ENCODE results near the gene PEX3.
"Not testable (repeated sequence)": the region's sequence is repeated elsewhere in the genome, so short reads cannot be mapped to it uniquely, and the experiment has no call there.

The PEX3 gene

DNA sequence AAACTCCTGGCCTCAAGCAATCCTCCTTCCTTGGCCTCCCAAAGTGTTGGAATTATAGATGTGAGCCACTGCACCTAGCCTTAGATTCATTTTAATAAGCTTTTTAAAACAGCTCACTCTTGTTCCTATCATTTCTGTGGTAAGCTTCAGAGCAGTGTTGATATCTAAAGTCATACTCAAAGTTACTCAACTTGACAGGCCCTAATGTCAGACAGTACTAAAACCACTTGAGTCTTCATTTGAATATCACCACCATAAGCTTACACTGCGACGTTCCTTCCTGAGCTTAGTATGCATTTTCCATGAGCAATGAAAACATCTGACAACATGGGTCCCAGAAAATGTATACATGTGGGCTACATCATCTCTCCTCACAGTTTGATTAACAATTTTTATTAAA is 54.9 kb downstream of the PEX3 start:
- Histone ChIP-seq H3K27me3 (ENCODE audit: control insufficient read depth, insufficient read depth, low read length, poor library complexity, severe bottlenecking) (no peaks in the 10 kb centered on the region), H3K4me1 (ENCODE audit: control insufficient read depth, insufficient read depth, low read length) (no peaks in the 10 kb centered on the region), H3K27ac (ENCODE audit: insufficient read depth, low read depth, low read length, poor library complexity, severe bottlenecking) (no peak overlapping the region), H3K9me3 (ENCODE audit: control insufficient read depth, low read length) (no peaks in the 10 kb centered on the region), H3K36me3 (ENCODE audit: control insufficient read depth, insufficient read depth, low read length) (peaks cover 5% of the 10 kb centered on the region), H3K4me3 (ENCODE audit: insufficient read depth, low read depth, low read length) (no peak overlapping the region)
- 89 to 96% methylated on average over 2 of the region's 2 CpGs for WGBS, 2 experiments

DNA sequence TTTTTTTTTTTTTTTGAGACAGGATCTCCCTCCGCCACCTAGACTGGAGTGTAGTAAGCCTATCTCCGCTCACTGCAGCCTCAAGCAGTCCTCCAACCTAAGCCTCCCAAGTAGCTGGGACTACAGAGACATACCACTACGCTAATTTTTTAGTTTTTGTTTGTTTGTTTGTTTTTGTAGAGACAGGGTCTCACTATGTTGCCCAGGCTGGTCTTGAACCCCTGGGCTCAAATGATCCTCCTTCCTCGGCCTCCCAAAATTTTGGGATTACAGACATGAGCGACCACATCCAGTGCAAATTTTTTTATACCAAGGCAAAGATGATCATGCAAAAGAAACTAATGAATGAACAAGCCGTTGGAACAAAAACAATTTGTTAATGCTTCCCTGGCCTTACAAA is 55.6 kb downstream of the PEX3 start:
- Histone ChIP-seq H3K9me3 (ENCODE audit: control insufficient read depth, low read length) (no peaks in the 10 kb centered on the region), H3K4me3 (ENCODE audit: insufficient read depth, low read depth, low read length) (no peak overlapping the region), H3K4me1 (ENCODE audit: control insufficient read depth, insufficient read depth, low read length) (no peaks in the 10 kb centered on the region), H3K36me3 (ENCODE audit: control insufficient read depth, insufficient read depth, low read length) (peaks cover 5% of the 10 kb centered on the region), H3K27ac (ENCODE audit: insufficient read depth, low read depth, low read length, poor library complexity, severe bottlenecking) (no peak overlapping the region), H3K27me3 (ENCODE audit: control insufficient read depth, insufficient read depth, low read length, poor library complexity, severe bottlenecking) (no peaks in the 10 kb centered on the region)
- WGBS, 2 experiments, result 97 to 99% methylated on average over 6 of the region's 6 CpGs

DNA sequence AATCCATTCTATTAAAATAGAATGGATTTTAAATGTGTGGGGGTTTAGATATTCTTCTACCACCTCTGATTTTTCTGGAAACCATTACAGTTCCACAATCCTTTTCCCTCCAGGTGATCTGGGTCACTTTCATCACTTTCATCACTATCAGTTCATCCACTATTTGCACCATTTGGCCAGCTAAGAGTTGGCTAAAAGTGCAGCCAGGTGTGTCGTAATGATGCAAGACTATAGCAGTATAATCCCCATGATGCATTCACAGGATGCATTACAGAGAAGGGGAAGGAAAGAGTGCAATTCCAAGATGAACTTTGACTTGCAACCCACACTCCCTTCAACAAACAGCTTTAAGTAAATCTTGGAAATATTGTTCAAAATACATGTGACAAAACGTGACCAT is 56.0 kb downstream of the PEX3 start:
- WGBS, 2 experiments, result 93 to 98% methylated on average over 2 of the region's 2 CpGs
- peaks cover 5% of the 10 kb centered on the region for H3K36me3 ChIP-seq (ENCODE audit: control insufficient read depth, insufficient read depth, low read length)

DNA sequence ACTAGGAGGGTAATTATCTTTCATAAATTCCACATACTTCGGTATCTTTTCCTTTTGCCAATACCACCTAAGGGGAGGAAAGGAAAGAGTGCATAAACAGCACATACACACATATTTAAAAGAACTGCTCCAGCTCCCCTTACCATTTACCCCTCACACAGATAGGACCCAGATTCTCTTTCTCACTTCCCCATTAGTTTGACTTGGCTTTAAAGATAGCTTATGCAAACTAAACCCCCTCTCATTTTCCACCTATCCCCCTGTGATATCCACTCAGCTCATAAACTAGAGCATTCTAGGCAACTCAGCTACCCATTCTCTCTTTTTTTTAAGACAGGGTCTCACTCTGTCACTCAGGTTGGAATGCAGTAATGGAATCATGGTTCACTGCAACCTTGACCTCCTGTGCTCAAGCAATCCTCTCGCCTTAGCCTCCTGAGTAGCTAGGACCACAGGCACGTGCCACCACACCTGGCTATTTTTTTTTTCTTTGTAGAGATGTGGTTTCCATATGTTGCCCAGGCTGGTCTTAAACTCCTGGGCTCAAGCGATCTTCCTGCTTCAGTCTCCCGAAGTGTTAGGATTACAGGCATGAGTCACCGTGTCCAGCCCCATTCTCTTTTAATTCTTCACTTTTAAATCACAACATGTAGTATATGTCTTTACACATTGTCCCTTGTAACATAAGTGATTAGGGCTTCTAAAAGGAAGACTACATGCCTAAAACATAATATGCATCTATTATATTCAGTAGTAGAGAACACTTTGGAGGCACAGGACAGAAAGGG is 56.9 kb downstream of the PEX3 start:
- no peaks in the 10 kb centered on the region for H3K9me3 ChIP-seq (ENCODE audit: control insufficient read depth, low read length)
- no peaks in the 10 kb centered on the region for H3K4me1 ChIP-seq (ENCODE audit: control insufficient read depth, insufficient read depth, low read length)
- H3K36me3 ChIP-seq (ENCODE audit: control insufficient read depth, insufficient read depth, low read length), result peaks cover 5% of the 10 kb centered on the region
- no peaks in the 10 kb centered on the region for H3K27me3 ChIP-seq (ENCODE audit: control insufficient read depth, insufficient read depth, low read length, poor library complexity, severe bottlenecking)
- H3K4me3 ChIP-seq (ENCODE audit: insufficient read depth, low read depth, low read length), result no peak overlapping the region
- 86 to 91% methylated on average over 6 of the region's 6 CpGs for WGBS, 2 experiments
- no peak overlapping the region for H3K27ac ChIP-seq (ENCODE audit: insufficient read depth, low read depth, low read length, poor library complexity, severe bottlenecking)

More for the DNA sequence above, 56.0 kb downstream of the PEX3 start:
- no peaks in the 10 kb centered on the region for H3K27me3 ChIP-seq (ENCODE audit: control insufficient read depth, insufficient read depth, low read length, poor library complexity, severe bottlenecking)
- no peaks in the 10 kb centered on the region for H3K9me3 ChIP-seq (ENCODE audit: control insufficient read depth, low read length)
- no peaks in the 10 kb centered on the region for H3K4me1 ChIP-seq (ENCODE audit: control insufficient read depth, insufficient read depth, low read length)
- no peak overlapping the region for H3K27ac ChIP-seq (ENCODE audit: insufficient read depth, low read depth, low read length, poor library complexity, severe bottlenecking)
- no peak overlapping the region for H3K4me3 ChIP-seq (ENCODE audit: insufficient read depth, low read depth, low read length)

DNA sequence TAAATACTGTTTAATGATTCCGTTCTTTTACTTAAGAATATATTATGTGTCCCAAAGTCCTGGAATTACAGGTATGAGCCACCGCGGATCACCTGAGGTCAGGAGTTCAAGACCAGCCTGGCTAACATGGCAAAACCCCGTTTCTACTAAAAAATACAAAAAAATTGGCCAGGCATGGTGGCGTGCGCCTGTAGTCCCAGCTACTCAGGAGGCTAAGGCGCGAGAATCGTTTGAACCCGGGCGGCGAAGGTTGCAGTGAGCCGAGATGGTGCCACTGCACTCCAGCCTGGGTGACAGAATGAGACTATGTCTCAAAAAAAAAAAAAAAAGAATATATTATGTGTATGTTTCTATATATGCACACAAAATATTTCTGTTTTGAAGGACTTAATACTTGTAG is 59.7 kb downstream of the PEX3 start:
- H3K4me3 ChIP-seq (ENCODE audit: insufficient read depth, low read depth, low read length), result peak overlapping the region; percentile 59
- 85 to 96% methylated on average over 12 to 13 of the region's 13 CpGs for WGBS, 2 experiments

DNA sequence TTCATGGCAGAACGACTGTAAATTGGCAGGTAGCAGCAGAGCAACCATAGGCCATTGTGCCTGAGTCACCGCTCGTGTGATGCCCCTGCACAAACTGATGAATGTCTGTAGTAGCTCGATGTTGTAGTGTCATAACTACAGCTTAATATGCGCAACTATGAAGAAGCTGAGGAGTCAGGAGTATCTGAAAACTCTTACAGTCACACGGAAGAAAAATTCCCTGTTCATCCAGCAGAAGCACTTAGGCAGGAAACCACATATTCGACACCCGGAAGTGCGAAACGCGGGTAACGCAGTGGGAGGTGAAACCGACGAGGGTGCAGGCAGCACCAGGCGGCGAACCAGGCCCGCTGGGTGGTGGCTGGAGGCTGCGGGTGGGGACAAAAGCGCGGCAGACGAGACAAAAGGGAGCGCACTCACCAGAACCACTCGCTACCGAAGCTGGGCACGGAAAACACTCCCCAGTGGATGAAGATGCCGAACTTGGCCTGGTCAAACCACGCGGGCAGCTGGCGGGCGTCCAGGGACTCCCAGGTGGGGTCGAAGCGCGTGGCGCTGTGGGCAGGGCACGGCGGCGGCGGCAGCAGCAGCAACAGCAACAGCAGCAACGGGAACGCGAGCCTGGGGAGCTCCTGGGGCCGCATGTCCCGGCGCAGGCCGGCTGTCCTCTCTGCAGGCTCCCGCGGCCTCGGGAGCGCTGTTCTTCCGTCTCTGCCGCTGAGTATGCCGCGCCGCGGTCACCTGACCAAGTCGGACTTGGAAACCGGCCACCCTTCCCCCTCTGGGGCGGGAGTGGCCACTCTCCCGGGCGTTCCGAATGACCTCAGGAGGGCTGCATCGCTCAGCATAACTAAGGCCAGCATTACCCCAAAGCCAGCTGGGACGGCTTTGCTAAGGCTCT is 60.6 kb downstream of the PEX3 start, which contains the start of gene FUCA2:
TSS of gene FUCA2 (minus strand) at position 730 of the 901 bp plus-strand sequence. CDS start at position 644, 86 bp downstream.
- H3K27me3 ChIP-seq (ENCODE audit: control insufficient read depth, insufficient read depth, low read length, poor library complexity, severe bottlenecking), result no peaks in the 10 kb centered on the region
- peak within 1 kb of the TSS; percentile 31 for H3K27ac ChIP-seq (ENCODE audit: insufficient read depth, low read depth, low read length, poor library complexity, severe bottlenecking)
- H3K4me1 ChIP-seq (ENCODE audit: control insufficient read depth, insufficient read depth, low read length), result no peaks in the 10 kb centered on the region
- 6% methylated on average over 63 of the region's 63 CpGs for WGBS, 2 experiments
- H3K4me3 ChIP-seq (ENCODE audit: insufficient read depth, low read depth, low read length), result peak within 1 kb of the TSS; percentile 59
- no peaks in the 10 kb centered on the region for H3K9me3 ChIP-seq (ENCODE audit: control insufficient read depth, low read length)
- no peaks in the 10 kb centered on the region for H3K36me3 ChIP-seq (ENCODE audit: control insufficient read depth, insufficient read depth, low read length)

More for the DNA sequence above, 59.7 kb downstream of the PEX3 start:
- H3K27me3 ChIP-seq (ENCODE audit: control insufficient read depth, insufficient read depth, low read length, poor library complexity, severe bottlenecking); H3K36me3 ChIP-seq (ENCODE audit: control insufficient read depth, insufficient read depth, low read length); H3K27ac ChIP-seq (ENCODE audit: insufficient read depth, low read depth, low read length, poor library complexity, severe bottlenecking); H3K9me3 ChIP-seq (ENCODE audit: control insufficient read depth, low read length); H3K4me1 ChIP-seq (ENCODE audit: control insufficient read depth, insufficient read depth, low read length): not testable (repeated sequence)

DNA sequence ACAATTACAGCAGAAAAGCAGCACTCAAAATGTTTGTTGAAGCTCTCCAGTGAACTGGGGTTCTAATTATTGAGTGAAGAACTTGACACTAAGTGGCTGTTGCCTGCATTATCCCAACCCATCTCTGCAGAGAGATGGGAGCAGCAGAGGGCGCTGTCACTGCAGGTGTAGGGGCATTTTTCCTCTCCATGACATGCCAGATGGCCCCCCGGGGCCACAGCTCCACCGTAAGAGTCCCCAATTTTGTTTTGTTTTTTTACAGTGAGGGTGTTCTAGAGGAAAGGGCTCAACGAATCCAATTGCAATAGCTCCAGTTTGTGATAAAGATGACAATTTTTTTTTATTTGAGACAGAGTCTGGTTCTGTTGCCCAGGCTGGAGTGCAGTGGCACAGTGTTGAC is 62.8 kb downstream of the PEX3 start:
- Histone ChIP-seq H3K36me3 (ENCODE audit: control insufficient read depth, insufficient read depth, low read length) (no peaks in the 10 kb centered on the region), H3K9me3 (ENCODE audit: control insufficient read depth, low read length) (no peaks in the 10 kb centered on the region), H3K4me3 (ENCODE audit: insufficient read depth, low read depth, low read length) (no peak overlapping the region), H3K4me1 (ENCODE audit: control insufficient read depth, insufficient read depth, low read length) (no peaks in the 10 kb centered on the region), H3K27me3 (ENCODE audit: control insufficient read depth, insufficient read depth, low read length, poor library complexity, severe bottlenecking) (no peaks in the 10 kb centered on the region), H3K27ac (ENCODE audit: insufficient read depth, low read depth, low read length, poor library complexity, severe bottlenecking) (no peak overlapping the region)
- WGBS, 2 experiments, result 30 to 32% methylated on average over 4 of the region's 4 CpGs

DNA sequence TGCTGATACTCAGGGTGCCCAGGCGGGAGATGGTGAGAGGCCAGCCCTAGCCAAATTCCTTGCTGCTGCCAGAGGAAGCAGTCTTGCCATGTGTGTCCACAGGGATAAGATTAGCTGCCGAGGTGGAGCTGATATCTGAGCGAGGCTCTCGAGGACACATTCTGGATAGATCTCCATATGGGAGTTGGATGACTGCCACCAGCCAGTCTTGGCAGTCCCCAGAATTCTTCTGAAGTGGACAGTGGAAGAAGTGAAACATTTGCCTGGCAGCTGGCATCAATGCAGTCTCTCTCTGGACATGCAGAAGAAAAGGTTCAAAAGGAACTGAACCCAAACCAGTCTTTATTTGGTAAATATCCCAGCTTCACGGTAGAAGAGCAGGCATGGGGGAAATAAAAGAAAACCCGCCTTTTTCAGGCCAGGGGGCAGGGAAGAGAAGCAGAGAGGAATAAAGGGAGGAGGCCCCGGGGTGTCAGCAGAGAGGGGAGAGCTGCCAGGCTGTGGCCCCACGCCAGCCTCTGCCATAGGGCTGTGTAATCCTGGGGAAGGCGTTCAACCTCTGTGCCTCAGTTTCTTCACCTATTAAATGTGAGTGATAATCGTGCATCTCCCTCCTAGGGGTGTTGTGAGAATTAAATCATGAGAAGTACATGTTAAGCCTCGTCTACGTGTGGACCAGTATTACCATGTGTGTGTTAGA is 64.6 kb downstream of the PEX3 start:
- Histone ChIP-seq H3K4me1 (ENCODE audit: control insufficient read depth, insufficient read depth, low read length) (no peaks in the 10 kb centered on the region), H3K27ac (ENCODE audit: insufficient read depth, low read depth, low read length, poor library complexity, severe bottlenecking) (no peak overlapping the region), H3K9me3 (ENCODE audit: control insufficient read depth, low read length) (no peaks in the 10 kb centered on the region), H3K36me3 (ENCODE audit: control insufficient read depth, insufficient read depth, low read length) (no peaks in the 10 kb centered on the region), H3K4me3 (ENCODE audit: insufficient read depth, low read depth, low read length) (no peak overlapping the region), H3K27me3 (ENCODE audit: control insufficient read depth, insufficient read depth, low read length, poor library complexity, severe bottlenecking) (no peaks in the 10 kb centered on the region)
- 88 to 93% methylated on average over 12 of the region's 12 CpGs for WGBS, 2 experiments

DNA sequence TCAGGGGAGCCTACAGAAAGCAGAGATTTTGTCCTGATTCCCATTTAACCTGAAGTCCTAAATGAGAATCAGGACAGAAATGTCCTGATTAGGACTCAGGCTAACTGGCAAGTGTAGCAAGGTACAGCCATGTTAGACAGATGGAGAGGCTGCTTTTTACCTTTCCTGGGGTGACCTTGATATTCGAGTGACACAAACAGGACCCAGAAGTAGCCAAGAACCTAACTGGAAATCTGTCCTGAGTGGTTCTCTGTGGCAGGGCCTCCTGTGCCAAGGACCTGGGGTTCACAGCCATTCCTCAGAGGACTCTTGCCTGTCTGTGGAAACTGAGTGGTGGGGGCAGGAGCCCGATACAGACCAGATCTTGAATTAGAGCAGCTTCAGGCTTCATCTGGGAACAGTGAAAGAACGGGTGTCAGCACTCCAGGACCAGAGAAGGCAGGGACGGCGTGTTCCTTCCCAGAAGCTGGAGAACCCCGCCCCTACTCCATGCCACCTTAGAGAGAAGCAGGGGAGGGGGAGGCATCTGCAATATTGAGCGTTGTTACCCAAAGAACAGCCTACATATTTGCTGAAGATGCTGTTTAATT is 65.3 kb downstream of the PEX3 start:
- Histone ChIP-seq H3K4me1 (ENCODE audit: control insufficient read depth, insufficient read depth, low read length) (no peaks in the 10 kb centered on the region), H3K4me3 (ENCODE audit: insufficient read depth, low read depth, low read length) (no peak overlapping the region), H3K27me3 (ENCODE audit: control insufficient read depth, insufficient read depth, low read length, poor library complexity, severe bottlenecking) (no peaks in the 10 kb centered on the region), H3K9me3 (ENCODE audit: control insufficient read depth, low read length) (no peaks in the 10 kb centered on the region), H3K36me3 (ENCODE audit: control insufficient read depth, insufficient read depth, low read length) (no peaks in the 10 kb centered on the region), H3K27ac (ENCODE audit: insufficient read depth, low read depth, low read length, poor library complexity, severe bottlenecking) (no peak overlapping the region)
- 89% methylated on average over 7 of the region's 7 CpGs for WGBS, 2 experiments

Measured in ectodermal cell (in vitro differentiated cells).